GM21786 (cell line): ENCODE results near the gene ZDHHC18.
"Not testable (repeated sequence)": the region's sequence is repeated elsewhere in the genome, so short reads cannot be mapped to it uniquely, and the experiment has no call there.

Source experiments
- ATAC-seq: cut with Tn5 transposase; IDR thresholded peaks from one replicate; pipeline ENCODE4 v1.9.1; 2021; ENCODE audit not compliant: unreplicated experiment

ZDHHC18 gene

GRCh38 chr1:26832249-26832960 lies 5.9 kb downstream of the ZDHHC18 start:
- ATAC-seq, result no peak

GRCh38 chr1:26833432-26834405 lies 7.2 kb downstream of the ZDHHC18 start:
- ATAC-seq, result peak; percentile 78

- not testable (repeated sequence) for ATAC-seq
These were observed 11.2 kb downstream of the ZDHHC18 start for GRCh38 chr1:26837665-26838064.

GRCh38 chr1:26838474-26839338 lies 12.2 kb downstream of the ZDHHC18 start:
- peak; percentile 82 for ATAC-seq

- ATAC-seq, result no peak
These were observed 12.8 kb downstream of the ZDHHC18 start for GRCh38 chr1:26839339-26839722.

- ATAC-seq, result no peak
These were observed 13.3 kb downstream of the ZDHHC18 start for GRCh38 chr1:26839779-26840178.

GRCh38 chr1:26844424-26845196 lies 18.1 kb downstream of the ZDHHC18 start:
- no peak for ATAC-seq

GRCh38 chr1:26847826-26848225 lies 21.3 kb downstream of the ZDHHC18 start:
- ATAC-seq, result not testable (repeated sequence)

- ATAC-seq, result no peak
These were observed 22.0 kb downstream of the ZDHHC18 start for GRCh38 chr1:26848499-26848898.

GRCh38 chr1:26848941-26849774 lies 22.7 kb downstream of the ZDHHC18 start:
- ATAC-seq, result no peak

GRCh38 chr1:26851106-26851684 lies 24.7 kb downstream of the ZDHHC18 start:
- no peak for ATAC-seq

- ATAC-seq, result no peak
These were observed 26.2 kb downstream of the ZDHHC18 start for GRCh38 chr1:26852701-26853100.

- ATAC-seq, result no peak
These were observed 26.7 kb downstream of the ZDHHC18 start for GRCh38 chr1:26853156-26853555.

- ATAC-seq, result no peak
These were observed 27.1 kb downstream of the ZDHHC18 start for GRCh38 chr1:26853600-26853999.

GRCh38 chr1:26854906-26855305 lies 28.4 kb downstream of the ZDHHC18 start:
- ATAC-seq, result no peak

- ATAC-seq, result no peak
These were observed 29.1 kb downstream of the ZDHHC18 start for GRCh38 chr1:26855636-26856035.

- ATAC-seq, result no peak
These were observed 29.7 kb downstream of the ZDHHC18 start for GRCh38 chr1:26856181-26856580.

- no peak for ATAC-seq
These were observed 30.3 kb downstream of the ZDHHC18 start for GRCh38 chr1:26856604-26857469.
